ENCODE data around the gene ANXA9. TPM values are rescaled to one million over a fixed set of nuclear protein-coding genes. Genes with fewer than 3 reads are reported as not detected.

The ANXA9 gene
- total RNA-seq, 2 donors from 2014 or later, result not detected

DNA sequence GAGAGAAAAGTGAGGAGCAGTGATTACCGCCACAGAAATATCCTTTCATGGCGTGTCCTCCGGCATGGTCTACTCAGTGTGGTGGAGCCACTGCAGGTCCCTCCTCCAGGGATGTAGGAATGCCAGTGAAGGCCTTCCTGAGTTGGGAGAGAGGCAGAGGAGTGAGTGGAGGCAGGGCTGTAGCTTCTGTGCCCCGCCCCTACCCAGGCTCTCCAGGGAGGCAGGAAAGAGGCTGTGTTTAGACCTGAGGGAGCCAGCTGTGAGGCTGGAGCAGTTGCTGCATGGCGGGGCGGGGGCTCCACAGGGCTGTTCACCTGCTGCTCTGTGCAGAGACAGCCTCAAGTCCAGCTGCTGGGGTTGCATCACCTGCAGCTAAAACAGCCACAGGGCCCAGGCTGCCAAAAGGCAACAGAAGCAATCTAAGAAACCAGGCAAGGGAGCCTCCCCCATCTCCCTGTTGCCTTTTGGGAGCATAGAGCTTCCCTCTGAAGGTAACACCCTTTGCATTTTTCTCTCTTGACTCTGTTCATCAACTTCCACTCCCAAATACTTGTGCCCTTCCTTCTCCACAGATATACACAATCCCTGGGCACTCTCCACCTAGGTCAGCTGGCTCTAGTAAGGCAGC is 801 bp upstream of the ANXA9 start:
- H3K4me3 ChIP-seq, result no peak overlapping the region
- no peak overlapping the region for H3K27ac ChIP-seq
- no peaks in the 10 kb centered on the region for H3K36me3 ChIP-seq
- H3K4me1 ChIP-seq (ENCODE audit: control insufficient read depth in 1 of 2, low read depth in 2 of 2), result peaks cover 16 to 35% of the 10 kb centered on the region in 2 donors
- DNase-seq (ENCODE audit: low spot score) (no peak), ATAC-seq (ENCODE audit: insufficient number of reproducible peaks, low FRiP score, low read depth) (no peak)
- H3K27me3 ChIP-seq (replicated peaks; ENCODE audit: insufficient read depth), result no peaks in the 10 kb centered on the region
- H3K9me3 ChIP-seq, result no peaks in the 10 kb centered on the region
- TF ChIP-seq, protein P1, sequence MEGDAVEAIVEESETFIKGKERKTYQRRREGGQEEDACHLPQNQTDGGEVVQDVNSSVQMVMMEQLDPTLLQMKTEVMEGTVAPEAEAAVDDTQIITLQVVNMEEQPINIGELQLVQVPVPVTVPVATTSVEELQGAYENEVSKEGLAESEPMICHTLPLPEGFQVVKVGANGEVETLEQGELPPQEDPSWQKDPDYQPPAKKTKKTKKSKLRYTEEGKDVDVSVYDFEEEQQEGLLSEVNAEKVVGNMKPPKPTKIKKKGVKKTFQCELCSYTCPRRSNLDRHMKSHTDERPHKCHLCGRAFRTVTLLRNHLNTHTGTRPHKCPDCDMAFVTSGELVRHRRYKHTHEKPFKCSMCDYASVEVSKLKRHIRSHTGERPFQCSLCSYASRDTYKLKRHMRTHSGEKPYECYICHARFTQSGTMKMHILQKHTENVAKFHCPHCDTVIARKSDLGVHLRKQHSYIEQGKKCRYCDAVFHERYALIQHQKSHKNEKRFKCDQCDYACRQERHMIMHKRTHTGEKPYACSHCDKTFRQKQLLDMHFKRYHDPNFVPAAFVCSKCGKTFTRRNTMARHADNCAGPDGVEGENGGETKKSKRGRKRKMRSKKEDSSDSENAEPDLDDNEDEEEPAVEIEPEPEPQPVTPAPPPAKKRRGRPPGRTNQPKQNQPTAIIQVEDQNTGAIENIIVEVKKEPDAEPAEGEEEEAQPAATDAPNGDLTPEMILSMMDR (IDR thresholded peaks at IDR 0.05), result no peak

DNA sequence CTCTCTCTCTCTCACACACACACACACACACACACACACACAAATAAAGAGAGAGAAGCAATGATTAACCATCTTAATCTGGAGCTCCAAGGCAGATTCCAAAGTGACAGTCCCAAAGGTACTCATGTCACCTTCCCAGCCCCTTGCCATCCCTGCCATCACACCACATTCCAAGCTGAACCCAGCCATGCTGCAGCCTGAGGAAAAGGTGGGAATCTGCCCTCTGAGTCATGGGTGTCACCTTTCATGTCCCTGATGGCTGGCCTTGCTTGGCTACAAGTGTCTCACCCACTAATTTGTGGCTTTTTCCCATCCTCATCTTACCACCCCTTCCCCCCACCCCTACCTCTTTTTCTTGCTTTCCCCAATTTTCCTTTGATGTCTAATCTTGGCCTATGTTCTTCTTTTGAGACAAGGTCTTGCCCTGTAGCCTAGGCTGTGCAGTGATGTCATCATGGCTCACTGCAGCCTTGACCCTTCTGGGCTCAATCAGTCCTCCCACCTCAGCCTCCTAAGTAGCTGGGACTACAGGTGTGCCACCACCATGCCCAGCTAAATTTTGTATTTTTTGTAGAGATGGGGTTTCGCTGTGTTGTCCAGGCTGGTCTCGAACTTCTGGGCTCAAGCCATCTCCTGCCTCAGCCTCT is 3.2 kb downstream of the ANXA9 start:
- no peak overlapping the region for H3K4me3 ChIP-seq
- TF ChIP-seq, protein P1 (IDR thresholded peaks at IDR 0.05), result no peak
- H3K9me3 ChIP-seq, result no peaks in the 10 kb centered on the region
- DNase-seq (ENCODE audit: low spot score) (no peak), ATAC-seq (ENCODE audit: insufficient number of reproducible peaks, low FRiP score, low read depth) (no peak)
- H3K27me3 ChIP-seq (replicated peaks; ENCODE audit: insufficient read depth), result no peaks in the 10 kb centered on the region
- no peaks in the 10 kb centered on the region for H3K4me1 ChIP-seq (ENCODE audit: control insufficient read depth in 1 of 2, low read depth in 2 of 2)
- H3K27ac ChIP-seq, result no peak overlapping the region
- no peaks in the 10 kb centered on the region for H3K36me3 ChIP-seq

DNA sequence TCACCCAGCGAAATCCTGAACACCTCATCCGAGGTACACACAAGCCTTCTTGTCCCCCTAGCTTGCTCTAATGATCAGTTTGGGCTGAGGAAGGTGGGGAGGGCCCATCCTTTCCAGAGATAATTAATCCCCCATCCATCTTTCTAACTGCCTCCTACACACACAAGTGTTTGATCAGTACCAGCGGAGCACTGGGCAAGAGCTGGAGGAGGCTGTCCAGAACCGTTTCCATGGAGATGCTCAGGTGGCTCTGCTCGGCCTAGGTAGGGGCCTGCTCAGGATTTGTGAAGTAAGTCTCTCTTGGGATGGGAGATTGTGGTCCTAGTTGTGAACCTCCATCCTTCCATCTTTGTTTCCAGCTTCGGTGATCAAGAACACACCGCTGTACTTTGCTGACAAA is 5.8 kb downstream of the ANXA9 start:
- DNase-seq (ENCODE audit: low spot score), result no peak
- H3K27ac ChIP-seq, result no peak overlapping the region
- TF ChIP-seq, protein P1 (IDR thresholded peaks at IDR 0.05), result no peak
- H3K4me3 ChIP-seq, result no peak overlapping the region
- H3K9me3 ChIP-seq, result no peaks in the 10 kb centered on the region
- no peak for ATAC-seq (ENCODE audit: insufficient number of reproducible peaks, low FRiP score, low read depth)
- H3K36me3 ChIP-seq, result no peaks in the 10 kb centered on the region
- H3K4me1 ChIP-seq (ENCODE audit: control insufficient read depth in 1 of 2, low read depth in 2 of 2), result no peaks in the 10 kb centered on the region
- H3K27me3 ChIP-seq (replicated peaks; ENCODE audit: insufficient read depth), result no peaks in the 10 kb centered on the region

DNA sequence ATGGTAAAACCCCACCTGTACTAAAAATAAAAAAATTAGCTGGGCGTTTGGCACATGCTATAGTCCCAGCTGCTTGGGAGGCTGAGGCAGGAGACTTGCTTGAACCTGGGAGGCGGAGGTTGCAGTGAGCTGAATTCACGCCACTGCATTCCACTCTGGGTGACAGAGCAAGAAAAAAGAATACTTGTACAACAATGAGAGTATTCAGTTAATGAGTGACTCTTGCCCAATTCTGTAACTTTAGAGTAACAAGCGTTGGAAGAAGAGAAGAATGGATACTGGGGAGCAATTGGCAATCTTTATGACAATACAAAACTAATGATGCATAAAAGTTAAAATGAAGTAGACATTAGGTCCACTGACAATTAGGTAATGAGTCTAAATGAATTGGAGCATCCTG is 10.5 kb downstream of the ANXA9 start:
- Histone ChIP-seq H3K36me3 (peaks cover 12% of the 10 kb centered on the region), H3K27ac (no peak overlapping the region), H3K4me3 (no peak overlapping the region), H3K9me3 (no peaks in the 10 kb centered on the region), H3K4me1 (ENCODE audit: control insufficient read depth in 1 of 2, low read depth in 2 of 2) (no peaks in the 10 kb centered on the region), H3K27me3 (replicated peaks; ENCODE audit: insufficient read depth) (no peaks in the 10 kb centered on the region)
- no peak for DNase-seq (ENCODE audit: low spot score)
- TF ChIP-seq, protein P1 (IDR thresholded peaks at IDR 0.05), result no peak
- ATAC-seq (ENCODE audit: insufficient number of reproducible peaks, low FRiP score, low read depth), result no peak

DNA sequence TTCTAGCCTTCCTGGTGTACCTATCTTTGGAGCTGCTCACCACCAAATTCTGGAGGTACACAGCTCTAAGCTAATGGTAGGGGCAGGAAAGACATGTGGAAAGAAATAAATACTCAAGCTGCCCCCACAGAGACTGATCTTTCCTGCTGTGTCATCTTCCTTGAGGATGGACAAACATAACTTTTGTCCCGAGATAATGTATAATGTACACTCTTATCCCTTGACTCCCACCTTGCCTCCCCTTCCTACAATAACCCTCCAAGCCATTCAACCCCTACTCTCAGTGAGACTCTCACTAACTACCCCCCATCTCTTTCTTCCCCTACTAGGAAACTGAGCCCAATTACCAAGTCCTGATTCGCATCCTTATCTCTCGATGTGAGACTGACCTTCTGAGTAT is 12.2 kb downstream of the ANXA9 start:
- no peak overlapping the region for H3K4me3 ChIP-seq
- H3K36me3 ChIP-seq, result peaks cover 27% of the 10 kb centered on the region
- no peaks in the 10 kb centered on the region for H3K9me3 ChIP-seq
- TF ChIP-seq, protein P1 (IDR thresholded peaks at IDR 0.05), result no peak
- ATAC-seq (ENCODE audit: insufficient number of reproducible peaks, low FRiP score, low read depth) (no peak), DNase-seq (ENCODE audit: low spot score) (no peak)
- H3K27me3 ChIP-seq (replicated peaks; ENCODE audit: insufficient read depth), result no peaks in the 10 kb centered on the region
- H3K27ac ChIP-seq, result no peak overlapping the region
- no peaks in the 10 kb centered on the region for H3K4me1 ChIP-seq (ENCODE audit: control insufficient read depth in 1 of 2, low read depth in 2 of 2)
